GM21619 (cell line): ENCODE data around the gene FERMT1.
"Not testable (repeated sequence)": the region's sequence is repeated elsewhere in the genome, so short reads cannot be mapped to it uniquely, and the experiment has no call there.

ENCODE experiments used
- ATAC-seq: cut with Tn5 transposase; IDR thresholded peaks from one replicate; pipeline ENCODE4 v1.9.1; 2021; ENCODE audit not compliant: unreplicated experiment

The FERMT1 gene

DNA sequence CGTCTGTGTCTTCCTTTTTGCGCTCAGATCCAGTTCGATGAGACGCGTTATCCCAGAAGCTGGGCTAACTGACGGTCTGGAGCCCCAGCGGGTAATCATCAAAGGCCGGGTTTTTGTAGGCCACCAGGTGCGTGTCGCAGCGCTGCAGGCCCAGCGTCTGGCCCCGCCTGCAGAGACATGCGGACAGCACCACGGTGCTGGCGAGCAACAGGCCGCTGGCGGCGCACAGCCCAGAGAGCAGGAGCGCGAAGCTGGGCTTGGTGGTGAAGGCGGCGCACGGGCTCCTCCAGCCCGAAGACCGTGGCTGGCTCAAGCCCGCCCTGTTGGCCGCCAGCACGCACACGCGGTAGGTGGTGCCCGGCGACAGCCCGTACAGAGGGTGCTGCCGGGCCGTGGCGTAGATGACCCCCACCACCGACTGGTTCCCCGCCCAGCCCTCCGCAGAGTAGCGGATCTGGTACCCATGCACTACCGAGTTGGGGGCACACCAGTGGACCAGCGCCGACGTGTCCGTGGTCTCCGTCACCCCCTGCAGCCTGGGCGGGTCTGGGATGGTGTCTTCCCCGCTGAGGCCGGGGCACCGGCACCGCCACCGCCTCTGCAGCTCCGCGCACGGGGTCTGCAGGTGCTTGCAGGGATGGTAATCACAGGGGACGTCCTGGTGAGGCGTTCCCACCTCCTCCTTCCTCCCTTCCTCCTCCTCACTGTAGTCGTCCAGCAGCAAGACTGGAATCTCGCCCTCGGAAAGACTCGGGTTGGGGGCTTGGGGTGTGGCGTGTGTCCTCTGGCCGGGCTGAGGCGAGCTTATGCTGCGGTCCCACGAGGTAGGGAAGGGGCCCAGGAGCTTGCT, 81.6 kb downstream of the FERMT1 start:
- ATAC-seq: no peak

- no peak for ATAC-seq
Observed at GRCh38 chr20:6040540-6040939, 82.3 kb downstream of the FERMT1 start.

GRCh38 chr20:6039766-6040165, 83.1 kb downstream of the FERMT1 start:
- no peak for ATAC-seq

DNA sequence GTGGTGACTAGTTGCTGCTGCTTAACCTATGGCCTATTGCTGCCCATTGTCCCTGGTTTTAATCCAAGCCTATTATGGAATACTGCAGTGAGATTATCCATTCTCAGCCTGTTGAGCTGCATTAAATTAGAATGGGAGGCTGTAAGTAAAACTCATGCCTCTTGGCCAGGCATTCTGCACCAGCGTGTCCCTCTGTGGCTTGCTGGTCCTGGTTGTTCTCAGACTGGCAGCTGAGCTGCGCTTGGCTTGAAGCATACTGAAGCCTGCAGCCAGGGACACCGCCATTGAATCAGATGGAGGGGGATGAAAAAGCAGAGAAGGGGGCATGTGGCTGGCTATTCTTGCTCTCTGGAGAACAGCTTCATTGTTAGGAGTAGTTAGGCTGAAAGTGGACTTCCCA, 84.6 kb downstream of the FERMT1 start:
- no peak for ATAC-seq

GRCh38 chr20:6037082-6037481, 85.7 kb downstream of the FERMT1 start:
- no peak for ATAC-seq

GRCh38 chr20:6036213-6036612, 86.6 kb downstream of the FERMT1 start:
- no peak for ATAC-seq

GRCh38 chr20:6034134-6034969, 88.5 kb downstream of the FERMT1 start:
- no peak for ATAC-seq

- not testable (repeated sequence) for ATAC-seq
Observed at GRCh38 chr20:6032907-6033306, 89.9 kb downstream of the FERMT1 start.

DNA sequence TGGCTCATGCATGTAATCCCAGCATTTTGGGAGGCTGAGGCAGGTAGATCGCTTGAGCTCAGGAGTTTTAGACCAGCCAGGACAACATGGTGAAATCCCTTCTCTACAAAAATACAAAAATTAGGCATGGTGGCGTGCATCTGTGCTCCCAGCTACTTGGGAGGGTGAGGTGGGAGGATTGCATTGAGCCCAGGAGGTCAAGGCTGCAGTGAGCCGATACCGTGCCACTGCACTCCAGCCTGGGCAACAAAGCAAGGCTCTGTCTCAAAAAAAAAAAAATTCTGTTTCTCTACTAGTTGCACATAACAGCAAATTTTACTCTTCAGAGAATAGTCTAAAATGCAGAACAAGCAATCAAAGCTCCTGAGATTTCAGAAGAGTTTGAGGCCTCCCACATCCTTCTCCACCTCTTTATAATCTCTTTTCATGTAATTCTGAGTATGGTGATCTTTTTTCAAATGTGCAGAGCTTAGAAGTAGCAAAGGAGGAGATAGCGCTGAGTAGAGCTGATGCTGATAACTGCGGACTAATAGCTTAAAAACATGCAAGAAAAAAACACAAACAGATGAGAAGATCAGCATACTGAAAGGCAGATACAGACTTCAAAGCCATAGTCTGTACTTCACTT, 92.3 kb downstream of the FERMT1 start:
- no peak for ATAC-seq

GRCh38 chr20:6029538-6029937, 93.3 kb downstream of the FERMT1 start:
- ATAC-seq: no peak

DNA sequence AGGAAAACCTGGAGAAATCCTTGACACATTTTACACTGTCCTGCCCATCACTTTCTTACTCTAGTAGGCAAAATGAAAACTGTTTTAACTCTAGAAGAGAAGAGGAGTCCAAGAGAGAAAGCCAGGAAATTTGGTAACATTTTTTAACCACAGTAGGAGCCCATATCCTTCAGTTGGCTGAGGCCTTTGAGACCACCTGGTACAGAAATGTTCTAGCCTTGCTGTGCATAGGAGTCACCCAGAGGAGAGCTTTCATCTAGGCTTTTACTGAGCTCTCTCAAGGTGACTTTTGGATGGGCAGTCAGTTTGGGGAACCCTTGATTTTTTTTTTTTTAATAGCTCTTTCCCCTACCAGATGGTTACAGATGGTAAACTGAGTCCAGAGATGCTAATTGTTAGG, 94.0 kb downstream of the FERMT1 start:
- no peak for ATAC-seq

- ATAC-seq: no peak
Observed at GRCh38 chr20:6026051-6026450, 96.8 kb downstream of the FERMT1 start.
